ENCODE measurements around the gene NLK.
"Not testable (repeated sequence)": the region's sequence is repeated elsewhere in the genome, so short reads cannot be mapped to it uniquely, and the experiment has no call there.

Gene NLK

GRCh38 chr17:28194382-28194781, 151.9 kb downstream of the NLK start:
- no peak for DNase-seq (ENCODE audit: low spot score)

- no peak for DNase-seq (ENCODE audit: low spot score)
These were observed 154.2 kb downstream of the NLK start for GRCh38 chr17:28196636-28197035.

- no peak for DNase-seq (ENCODE audit: low spot score)
These were observed 156.6 kb downstream of the NLK start for GRCh38 chr17:28199115-28199514.

GRCh38 chr17:28199728-28200127, 157.3 kb downstream of the NLK start:
- no peak for DNase-seq (ENCODE audit: low spot score)

- no peak for DNase-seq (ENCODE audit: low spot score)
These were observed 158.8 kb downstream of the NLK start for GRCh38 chr17:28201315-28201714.

GRCh38 chr17:28204244-28204643, 161.8 kb downstream of the NLK start:
- DNase-seq (ENCODE audit: low spot score), result no peak

- no peak for DNase-seq (ENCODE audit: low spot score)
These were observed 162.3 kb downstream of the NLK start for GRCh38 chr17:28204751-28205150.

GRCh38 chr17:28206292-28206691, 163.8 kb downstream of the NLK start:
- DNase-seq (ENCODE audit: low spot score), result no peak

GRCh38 chr17:28211811-28212210, 169.3 kb downstream of the NLK start:
- DNase-seq (ENCODE audit: low spot score), result peak; percentile 85

- DNase-seq (ENCODE audit: low spot score), result not testable (repeated sequence)
These were observed 171.1 kb downstream of the NLK start for GRCh38 chr17:28213578-28213977.

GRCh38 chr17:28216052-28216451, 173.6 kb downstream of the NLK start:
- no peak for DNase-seq (ENCODE audit: low spot score)

- DNase-seq (ENCODE audit: low spot score), result no peak
These were observed 174.1 kb downstream of the NLK start for GRCh38 chr17:28216528-28216927.

- no peak for DNase-seq (ENCODE audit: low spot score)
These were observed 177.3 kb downstream of the NLK start for GRCh38 chr17:28219771-28220170.

GRCh38 chr17:28221751-28222414, 179.4 kb downstream of the NLK start:
- no peak for DNase-seq (ENCODE audit: low spot score)

GRCh38 chr17:28225271-28225670, 182.8 kb downstream of the NLK start:
- no peak for DNase-seq (ENCODE audit: low spot score)

GRCh38 chr17:28225867-28226266, 183.4 kb downstream of the NLK start:
- no peak for DNase-seq (ENCODE audit: low spot score)

- DNase-seq (ENCODE audit: low spot score), result no peak
These were observed 184.3 kb downstream of the NLK start for GRCh38 chr17:28226563-28227315.

GRCh38 chr17:28227316-28228108, 185.0 kb downstream of the NLK start:
- DNase-seq (ENCODE audit: low spot score), result no peak

- no peak for DNase-seq (ENCODE audit: low spot score)
These were observed 185.8 kb downstream of the NLK start for GRCh38 chr17:28228109-28228840.

- no peak for DNase-seq (ENCODE audit: low spot score)
These were observed 186.7 kb downstream of the NLK start for GRCh38 chr17:28228986-28229729.

GRCh38 chr17:28230011-28230410, 187.5 kb downstream of the NLK start:
- DNase-seq (ENCODE audit: low spot score), result no peak

Data from putamen (tissue), 1 donor.